Measurements from ENCODE around the gene ENC1. TPM values are rescaled to one million over a fixed set of nuclear protein-coding genes. Genes with fewer than 3 reads are reported as not detected.

The ENC1 gene
- total RNA-seq, 1 donor from 2014 or later: 162 TPM

DNA sequence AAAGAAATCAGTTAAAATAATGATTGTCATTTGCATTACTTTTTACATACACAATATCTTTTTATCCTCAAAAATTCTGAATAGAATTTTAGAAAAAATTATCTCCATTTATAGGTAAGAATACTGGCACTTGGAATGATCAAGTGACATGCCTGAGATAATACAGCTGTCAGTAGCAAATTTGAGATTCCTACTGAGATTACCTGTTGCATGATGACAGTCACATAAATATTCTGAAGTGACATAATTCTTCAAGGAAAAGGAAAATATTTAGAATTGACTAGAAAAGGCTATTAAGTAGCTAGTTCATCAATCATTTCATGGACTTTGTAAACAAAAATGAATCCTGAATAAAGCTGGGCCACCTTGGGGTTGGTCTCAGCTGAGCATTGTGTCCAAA lies 15.2 kb upstream of the ENC1 start:
- H3K27ac Mint-ChIP-seq (ENCODE audit: unreplicated experiment): no peak overlapping the region
- TF ChIP-seq, protein P1, sequence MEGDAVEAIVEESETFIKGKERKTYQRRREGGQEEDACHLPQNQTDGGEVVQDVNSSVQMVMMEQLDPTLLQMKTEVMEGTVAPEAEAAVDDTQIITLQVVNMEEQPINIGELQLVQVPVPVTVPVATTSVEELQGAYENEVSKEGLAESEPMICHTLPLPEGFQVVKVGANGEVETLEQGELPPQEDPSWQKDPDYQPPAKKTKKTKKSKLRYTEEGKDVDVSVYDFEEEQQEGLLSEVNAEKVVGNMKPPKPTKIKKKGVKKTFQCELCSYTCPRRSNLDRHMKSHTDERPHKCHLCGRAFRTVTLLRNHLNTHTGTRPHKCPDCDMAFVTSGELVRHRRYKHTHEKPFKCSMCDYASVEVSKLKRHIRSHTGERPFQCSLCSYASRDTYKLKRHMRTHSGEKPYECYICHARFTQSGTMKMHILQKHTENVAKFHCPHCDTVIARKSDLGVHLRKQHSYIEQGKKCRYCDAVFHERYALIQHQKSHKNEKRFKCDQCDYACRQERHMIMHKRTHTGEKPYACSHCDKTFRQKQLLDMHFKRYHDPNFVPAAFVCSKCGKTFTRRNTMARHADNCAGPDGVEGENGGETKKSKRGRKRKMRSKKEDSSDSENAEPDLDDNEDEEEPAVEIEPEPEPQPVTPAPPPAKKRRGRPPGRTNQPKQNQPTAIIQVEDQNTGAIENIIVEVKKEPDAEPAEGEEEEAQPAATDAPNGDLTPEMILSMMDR (IDR thresholded peaks at IDR 0.05; ENCODE audit: unreplicated experiment): no peak
- DNase-seq (ENCODE audit: low spot score): no peak
- no peaks in the 10 kb centered on the region for H3K9me3 Mint-ChIP-seq (ENCODE audit: unreplicated experiment)
- no peaks in the 10 kb centered on the region for H3K27me3 Mint-ChIP-seq (ENCODE audit: unreplicated experiment)
- no peak overlapping the region for H3K4me3 Mint-ChIP-seq (ENCODE audit: unreplicated experiment)
- H3K4me1 Mint-ChIP-seq (ENCODE audit: unreplicated experiment): peaks cover 7% of the 10 kb centered on the region
- H3K36me3 Mint-ChIP-seq (ENCODE audit: low read depth, unreplicated experiment): no peaks in the 10 kb centered on the region

DNA sequence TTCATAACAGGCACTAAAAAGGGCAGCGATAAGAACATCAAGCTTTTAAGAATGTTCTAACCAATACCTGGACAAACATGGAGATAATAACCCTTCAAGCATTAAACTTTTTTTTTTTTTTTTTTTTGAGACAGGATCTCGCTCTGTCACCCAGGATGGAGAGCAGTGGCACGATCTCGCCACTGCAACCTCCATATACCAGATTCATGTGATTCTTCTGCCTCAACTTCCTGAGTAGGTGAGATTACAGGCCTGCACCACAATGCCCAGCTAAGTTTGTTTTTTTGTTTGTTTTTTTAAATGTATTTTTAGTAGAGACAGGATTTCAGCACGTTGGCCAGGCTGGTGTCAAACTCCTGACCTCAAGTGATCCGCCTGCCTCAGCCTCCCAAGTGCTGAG lies 14.7 kb upstream of the ENC1 start:
- H3K36me3 Mint-ChIP-seq (ENCODE audit: low read depth, unreplicated experiment): no peaks in the 10 kb centered on the region
- peaks cover 7% of the 10 kb centered on the region for H3K4me1 Mint-ChIP-seq (ENCODE audit: unreplicated experiment)
- TF ChIP-seq, protein P1 (IDR thresholded peaks at IDR 0.05; ENCODE audit: unreplicated experiment): no peak
- no peaks in the 10 kb centered on the region for H3K9me3 Mint-ChIP-seq (ENCODE audit: unreplicated experiment)
- H3K27ac Mint-ChIP-seq (ENCODE audit: unreplicated experiment): no peak overlapping the region
- DNase-seq (ENCODE audit: low spot score): no peak
- H3K4me3 Mint-ChIP-seq (ENCODE audit: unreplicated experiment): no peak overlapping the region
- H3K27me3 Mint-ChIP-seq (ENCODE audit: unreplicated experiment): no peaks in the 10 kb centered on the region

DNA sequence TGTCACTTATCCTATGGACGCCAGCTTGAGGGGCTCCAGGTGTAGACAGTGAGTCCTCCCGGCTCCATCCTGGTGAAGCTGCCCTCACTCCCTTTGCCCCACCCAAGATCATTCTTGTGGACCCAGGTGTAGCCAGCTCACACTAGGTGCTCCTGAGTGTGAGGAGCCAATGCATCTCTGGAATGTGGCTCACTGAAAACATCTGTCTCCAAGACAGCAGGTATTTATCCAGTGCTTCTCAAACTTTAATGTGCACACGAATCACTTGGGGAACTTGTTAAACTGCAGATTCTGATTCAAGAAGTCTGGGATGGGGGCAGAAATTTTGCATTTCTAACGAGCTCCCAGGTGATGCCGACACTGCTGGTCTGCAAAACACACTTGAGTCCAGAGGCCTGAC lies 13.5 kb upstream of the ENC1 start:
- DNase-seq (ENCODE audit: low spot score): no peak
- Mint-ChIP-seq H3K9me3 (ENCODE audit: unreplicated experiment) (no peaks in the 10 kb centered on the region), H3K4me1 (ENCODE audit: unreplicated experiment) (peaks cover 7% of the 10 kb centered on the region), H3K27ac (ENCODE audit: unreplicated experiment) (no peak overlapping the region), H3K4me3 (ENCODE audit: unreplicated experiment) (no peak overlapping the region), H3K27me3 (ENCODE audit: unreplicated experiment) (no peaks in the 10 kb centered on the region), H3K36me3 (ENCODE audit: low read depth, unreplicated experiment) (no peaks in the 10 kb centered on the region)
- TF ChIP-seq, protein P1 (IDR thresholded peaks at IDR 0.05; ENCODE audit: unreplicated experiment): no peak

DNA sequence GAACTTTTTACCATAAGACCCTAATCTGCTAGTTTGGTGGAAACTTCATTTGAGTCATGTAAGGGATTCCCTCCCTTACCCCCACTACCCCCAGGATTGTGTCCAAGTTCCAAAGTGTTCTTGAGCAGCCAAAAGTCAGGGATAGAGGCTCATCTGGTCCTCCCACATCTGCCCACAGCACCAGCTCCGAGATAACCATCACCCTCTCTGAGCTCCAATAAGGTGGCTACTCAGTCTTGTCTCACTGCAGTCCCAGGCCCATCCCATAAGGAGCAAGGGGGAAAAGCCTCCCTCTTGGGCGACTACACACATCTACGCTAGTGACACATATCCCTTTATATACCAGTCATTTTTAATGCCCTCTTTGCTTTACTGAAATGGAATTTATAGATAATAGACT lies 12.0 kb upstream of the ENC1 start:
- H3K27ac Mint-ChIP-seq (ENCODE audit: unreplicated experiment): no peak overlapping the region
- H3K27me3 Mint-ChIP-seq (ENCODE audit: unreplicated experiment): no peaks in the 10 kb centered on the region
- no peak overlapping the region for H3K4me3 Mint-ChIP-seq (ENCODE audit: unreplicated experiment)
- no peak for DNase-seq (ENCODE audit: low spot score)
- no peaks in the 10 kb centered on the region for H3K36me3 Mint-ChIP-seq (ENCODE audit: low read depth, unreplicated experiment)
- H3K4me1 Mint-ChIP-seq (ENCODE audit: unreplicated experiment): peaks cover 7% of the 10 kb centered on the region
- H3K9me3 Mint-ChIP-seq (ENCODE audit: unreplicated experiment): no peaks in the 10 kb centered on the region
- TF ChIP-seq, protein P1 (IDR thresholded peaks at IDR 0.05; ENCODE audit: unreplicated experiment): no peak

DNA sequence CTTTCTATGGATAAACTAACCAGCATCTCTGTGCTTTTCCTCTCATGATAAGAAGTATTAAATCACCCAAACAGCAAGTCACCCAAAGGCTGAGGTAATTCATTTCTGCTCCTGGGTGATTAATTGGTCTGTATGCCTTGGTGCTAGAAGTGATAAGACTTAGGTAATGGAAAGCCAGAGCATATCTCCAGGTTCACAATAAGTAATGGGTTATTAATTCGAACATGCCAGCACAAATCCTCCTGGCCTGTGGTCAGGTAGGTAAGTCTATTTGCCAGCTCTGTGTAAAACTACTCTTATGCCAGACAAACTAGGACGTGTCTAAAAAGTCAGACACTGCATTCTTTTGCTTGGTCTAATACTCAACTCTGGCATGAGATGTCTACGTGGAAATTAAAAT lies 11.2 kb upstream of the ENC1 start:
- Mint-ChIP-seq H3K36me3 (ENCODE audit: low read depth, unreplicated experiment) (no peaks in the 10 kb centered on the region), H3K27me3 (ENCODE audit: unreplicated experiment) (no peaks in the 10 kb centered on the region), H3K9me3 (ENCODE audit: unreplicated experiment) (no peaks in the 10 kb centered on the region), H3K27ac (ENCODE audit: unreplicated experiment) (no peak overlapping the region), H3K4me1 (ENCODE audit: unreplicated experiment) (peaks cover 9% of the 10 kb centered on the region), H3K4me3 (ENCODE audit: unreplicated experiment) (no peak overlapping the region)
- TF ChIP-seq, protein P1 (IDR thresholded peaks at IDR 0.05; ENCODE audit: unreplicated experiment): no peak
- DNase-seq (ENCODE audit: low spot score): no peak

All from endothelial cell (in vitro differentiated cells).